HCEC 1CT (cell line): ENCODE measurements around the gene ETV3L.

Experiments
- DNase-seq: peaks from one replicate; pipeline ENCODE4 v3.0.0-alpha.2; 2017

Gene ETV3L

DNA sequence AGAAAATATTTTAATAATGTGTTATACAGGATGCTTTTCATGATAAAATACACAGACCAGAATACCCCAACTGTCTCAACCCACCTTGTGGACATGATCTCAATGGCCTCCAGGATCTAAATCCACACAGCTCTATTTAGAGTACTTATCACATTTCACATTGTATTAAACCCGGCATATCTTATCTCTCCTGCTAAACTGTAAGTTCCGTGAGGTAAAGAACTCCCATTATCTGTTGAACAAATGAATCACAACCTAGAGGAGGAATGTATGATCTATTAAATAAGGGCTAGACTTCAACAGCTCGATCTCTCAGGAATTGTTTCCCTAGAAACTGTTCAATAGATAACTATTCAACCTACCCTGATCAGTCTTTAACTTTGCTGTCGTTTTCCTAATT lies 31.7 kb upstream of the ETV3L start:
- no peak for DNase-seq

GRCh38 chr1:157124855-157125254 lies 25.2 kb upstream of the ETV3L start:
- DNase-seq: no peak

DNA sequence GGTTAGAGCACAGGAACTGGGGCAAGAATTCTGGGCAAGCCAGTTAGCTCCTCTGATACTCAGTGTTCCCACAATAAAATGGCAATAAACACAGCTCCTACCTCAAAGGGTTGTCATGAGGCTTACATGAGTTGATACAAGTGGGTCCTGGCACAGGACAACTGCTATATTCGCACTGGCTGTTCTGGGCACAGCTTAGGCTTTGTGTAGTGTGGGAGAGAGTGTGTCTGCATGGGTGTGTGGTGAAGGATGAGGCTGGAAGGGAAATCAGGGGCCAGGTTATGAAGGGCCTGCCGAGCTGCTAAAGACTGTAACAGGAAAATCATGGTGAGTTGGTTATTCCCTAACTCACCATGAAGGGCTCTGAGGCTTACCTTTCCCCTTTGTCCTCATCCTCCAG lies 19.8 kb upstream of the ETV3L start:
- DNase-seq: no peak

DNA sequence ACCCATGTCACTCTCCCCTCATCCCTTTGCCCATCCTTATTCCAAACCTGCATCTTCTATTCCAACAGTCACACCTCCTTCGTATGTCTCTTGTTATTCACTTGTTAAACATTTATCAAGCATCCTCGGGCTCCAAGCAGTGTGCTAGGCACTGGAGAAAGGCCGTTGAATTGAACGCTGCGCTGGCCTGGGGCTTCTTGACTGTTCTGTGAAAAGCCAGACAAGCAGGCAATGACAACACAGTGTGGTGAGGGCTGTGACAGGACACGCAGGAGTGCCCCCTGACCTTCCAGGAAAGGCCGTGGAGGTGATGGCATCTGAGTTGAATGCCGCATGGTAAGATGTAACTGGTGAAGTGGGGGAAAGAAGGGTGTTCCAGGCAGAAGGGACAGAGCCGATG lies 19.4 kb upstream of the ETV3L start:
- DNase-seq: no peak

DNA sequence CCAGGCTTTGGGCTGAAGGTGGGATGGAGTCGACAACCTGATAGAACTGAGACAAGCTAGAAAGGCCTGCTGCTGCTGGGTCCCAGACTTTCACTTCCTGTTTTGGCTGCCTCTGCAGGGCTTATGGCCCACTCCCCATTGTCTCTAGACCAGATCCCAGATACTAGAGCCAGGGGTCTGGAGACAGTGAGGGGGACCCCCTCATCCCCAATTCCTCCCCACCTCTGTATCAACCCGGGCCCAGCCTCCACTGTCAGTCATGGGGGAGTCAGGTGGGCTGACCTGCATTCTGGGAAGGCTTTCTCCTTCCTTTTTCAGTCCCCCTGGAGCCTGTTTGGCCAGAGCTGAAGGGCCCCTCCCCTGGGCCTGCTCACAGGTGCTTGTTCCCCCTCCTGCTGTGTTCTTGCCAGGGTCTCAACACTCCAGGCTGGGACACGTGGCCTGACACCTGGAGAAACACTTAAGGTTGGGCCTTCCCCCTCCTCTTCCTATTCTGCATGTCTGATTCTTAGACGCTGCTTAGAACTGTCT lies 18.0 kb upstream of the ETV3L start:
- no peak for DNase-seq

DNA sequence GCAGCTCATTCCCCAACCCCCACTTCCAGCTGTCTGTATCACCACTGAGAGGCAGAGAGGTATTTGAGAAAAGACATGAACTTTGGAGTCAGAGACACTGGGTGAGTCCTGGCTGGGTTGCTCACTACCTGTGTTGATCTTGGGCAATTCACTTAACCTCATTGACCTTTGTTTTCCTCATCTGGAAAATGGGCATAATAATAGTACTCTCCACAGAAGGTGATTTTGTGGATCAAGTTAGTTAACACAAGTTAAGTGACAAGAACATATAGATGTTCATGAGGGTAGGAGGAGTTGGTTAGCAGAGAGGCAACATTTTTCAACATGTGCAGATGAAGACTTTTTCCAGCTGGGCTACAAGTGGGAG lies 17.1 kb upstream of the ETV3L start:
- no peak for DNase-seq

GRCh38 chr1:157115851-157116736 lies 16.5 kb upstream of the ETV3L start:
- DNase-seq: no peak

DNA sequence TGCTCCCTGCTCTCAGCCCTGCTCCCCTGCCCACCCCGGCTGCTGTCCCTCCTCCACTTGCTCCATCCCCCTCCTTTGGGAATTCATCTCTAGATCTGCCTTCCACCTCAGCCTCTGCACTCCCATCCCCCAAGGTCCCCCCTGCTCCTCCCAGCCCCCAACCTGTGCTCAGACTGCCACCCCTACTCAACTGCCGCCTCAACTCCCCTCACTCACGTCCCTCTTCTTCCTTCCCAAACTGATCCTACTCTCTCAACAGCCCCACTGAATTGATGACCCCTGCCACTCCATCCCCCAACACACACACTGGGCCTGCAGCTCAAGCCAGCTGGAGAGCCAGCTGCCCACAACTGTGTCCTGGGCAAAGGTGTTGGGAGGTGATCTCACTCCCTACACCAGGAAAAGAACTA lies 15.8 kb upstream of the ETV3L start:
- DNase-seq: no peak

DNA sequence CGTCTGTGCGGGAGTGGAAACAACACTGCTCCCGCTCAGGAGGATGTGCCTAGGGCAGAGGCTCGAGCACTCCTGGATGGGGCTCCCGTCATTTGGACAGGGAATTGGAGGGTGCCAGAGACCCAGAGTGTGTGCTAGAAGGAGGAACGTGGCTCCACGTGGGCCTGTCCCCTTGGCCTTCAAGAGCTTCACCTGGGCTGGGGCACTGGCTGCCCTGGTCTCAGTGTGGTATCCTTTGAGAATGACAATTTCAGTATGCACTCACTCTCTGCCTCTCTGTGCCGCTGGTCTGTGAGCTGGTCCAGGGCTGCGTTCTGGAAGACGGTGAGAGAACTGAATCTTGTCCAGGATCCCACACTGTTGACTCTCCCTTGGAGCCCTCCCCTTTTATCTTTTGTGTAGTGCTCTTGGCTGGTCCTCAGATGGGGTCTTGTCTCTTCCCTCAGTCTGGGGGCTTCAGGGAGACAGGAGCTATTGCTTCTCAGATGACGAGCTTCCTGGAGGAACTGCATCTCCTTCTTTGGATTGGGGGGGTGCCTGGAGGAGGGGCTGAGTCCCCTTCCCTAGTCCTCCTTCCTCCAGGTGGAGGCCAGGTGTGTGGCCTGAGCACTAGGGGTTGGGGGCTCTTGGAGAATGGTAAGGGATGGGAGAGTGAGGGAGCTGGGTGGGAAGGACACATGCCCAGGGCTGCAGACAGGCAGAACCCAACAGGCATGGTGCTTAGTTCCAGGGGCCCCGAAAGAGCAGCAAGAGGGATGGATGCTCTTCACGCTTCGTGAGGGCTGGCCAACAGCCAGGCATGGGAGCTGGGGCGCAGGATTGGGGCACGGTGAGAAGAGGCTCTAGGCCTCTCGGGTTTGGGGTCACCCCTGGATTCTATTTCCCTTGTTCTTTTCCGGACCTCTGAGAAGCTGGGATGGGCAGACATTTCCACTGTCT lies 14.8 kb upstream of the ETV3L start:
- no peak for DNase-seq

DNA sequence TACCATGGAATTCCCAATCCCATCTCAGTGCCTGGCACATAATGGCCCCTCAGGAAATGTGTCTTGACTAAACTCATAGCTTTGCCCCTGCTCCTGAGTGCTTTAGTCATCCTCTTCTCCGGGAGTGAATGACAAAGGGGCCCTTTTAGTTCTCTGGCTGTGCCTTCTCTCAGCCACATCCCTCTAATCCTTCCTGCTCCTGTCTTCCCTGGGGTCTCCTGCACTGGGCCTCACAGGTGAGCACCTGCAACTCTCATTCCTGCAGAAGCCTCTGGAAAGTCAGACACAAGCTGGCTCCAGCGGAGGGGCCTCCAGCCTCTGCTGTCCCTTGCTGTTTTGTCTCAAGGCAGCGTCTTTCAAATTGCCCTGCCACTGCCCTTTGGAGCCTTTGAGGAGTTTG lies 14.0 kb upstream of the ETV3L start:
- no peak for DNase-seq

- DNase-seq: no peak
Observed at GRCh38 chr1:157113106-157113505, 13.5 kb upstream of the ETV3L start.

DNA sequence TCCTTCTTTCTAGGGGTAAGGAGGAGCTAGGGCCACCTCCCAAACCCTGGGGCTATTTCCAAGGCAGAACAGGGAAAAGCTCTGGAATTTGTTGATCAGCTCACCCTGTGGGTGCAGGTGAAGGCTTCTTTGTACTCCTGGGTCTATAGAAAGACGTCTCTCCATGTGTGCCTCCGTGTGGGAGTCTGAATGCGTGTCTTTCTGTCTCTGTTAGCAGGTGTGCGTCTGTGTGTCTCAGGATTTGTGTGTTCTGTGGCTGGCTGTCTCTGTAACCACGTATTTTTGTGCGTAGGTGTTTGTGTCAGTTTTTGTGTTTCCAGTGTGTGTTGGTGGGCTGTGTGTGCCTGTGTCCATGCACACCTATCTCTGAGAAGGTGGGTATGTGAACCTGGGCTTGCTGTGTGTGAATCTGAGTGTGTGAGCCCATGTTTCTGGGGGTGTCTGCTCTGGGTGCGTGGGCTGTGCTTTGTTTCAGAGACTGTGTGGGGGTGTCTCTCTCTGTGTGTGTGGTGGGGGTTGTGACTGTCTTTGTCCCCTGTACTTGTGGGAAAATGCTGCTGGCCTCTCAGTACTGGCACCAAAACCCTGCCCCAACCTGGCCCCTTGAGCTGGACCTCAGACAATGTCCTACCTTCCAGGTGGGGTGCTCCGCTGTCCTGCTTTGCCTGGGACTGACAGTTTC lies 12.7 kb upstream of the ETV3L start:
- no peak for DNase-seq

DNA sequence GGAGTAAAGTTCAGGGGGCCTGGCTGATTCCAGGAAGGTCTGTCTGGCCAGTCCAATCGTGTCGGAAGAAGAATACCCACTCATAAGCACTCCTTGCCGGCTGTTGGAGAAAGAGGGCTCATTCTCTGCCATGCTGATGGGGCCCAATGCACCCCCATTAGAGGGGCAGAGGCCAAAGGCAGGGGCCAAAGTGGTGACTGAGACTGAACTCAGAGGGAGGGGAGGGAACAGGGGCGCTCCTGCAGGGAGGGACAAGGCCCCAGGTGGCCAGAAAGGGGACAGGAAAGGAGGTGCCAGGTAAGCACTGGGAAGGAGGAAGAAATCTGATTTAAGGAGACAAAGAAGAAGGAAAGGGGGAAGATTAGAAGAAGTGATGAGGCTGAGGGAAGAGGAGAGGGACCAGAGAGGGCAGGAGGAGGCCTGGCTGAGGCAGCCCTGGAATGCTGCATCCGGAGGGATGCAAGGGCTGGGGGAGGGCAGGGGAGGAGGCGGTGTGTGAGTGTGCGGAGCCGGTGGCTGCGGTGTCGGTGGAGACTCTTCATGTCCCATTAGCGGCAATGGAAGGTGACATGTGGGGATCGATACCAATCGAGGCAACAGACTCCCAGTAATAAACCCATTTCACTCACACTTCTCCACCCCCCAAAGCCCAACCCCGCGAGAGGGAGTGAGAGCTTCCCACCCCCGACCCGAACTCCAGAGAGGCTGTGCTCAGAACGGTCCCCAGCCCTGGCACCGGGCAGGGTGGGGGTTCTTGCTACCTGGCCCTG lies 12.0 kb upstream of the ETV3L start:
- DNase-seq: no peak

DNA sequence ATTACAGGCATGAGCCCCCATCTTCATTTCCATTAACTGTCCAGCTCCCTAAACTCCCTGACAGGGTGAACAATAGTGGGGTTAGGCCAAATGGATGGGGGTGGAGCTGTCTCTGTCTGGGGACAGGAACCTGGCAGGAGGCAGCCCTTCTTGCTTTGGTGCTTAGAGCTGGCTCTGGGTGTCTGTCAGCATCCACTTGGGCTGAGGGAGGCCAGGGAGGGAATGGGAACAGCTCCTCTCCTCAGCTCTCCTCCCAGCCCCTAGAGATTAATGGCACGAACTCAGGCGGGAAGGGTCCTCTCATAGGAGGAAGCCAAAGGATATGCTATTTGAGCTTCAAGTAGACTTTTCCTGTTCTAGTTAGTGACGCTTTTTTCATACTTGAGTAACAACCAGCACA lies 11.1 kb upstream of the ETV3L start:
- DNase-seq: no peak

DNA sequence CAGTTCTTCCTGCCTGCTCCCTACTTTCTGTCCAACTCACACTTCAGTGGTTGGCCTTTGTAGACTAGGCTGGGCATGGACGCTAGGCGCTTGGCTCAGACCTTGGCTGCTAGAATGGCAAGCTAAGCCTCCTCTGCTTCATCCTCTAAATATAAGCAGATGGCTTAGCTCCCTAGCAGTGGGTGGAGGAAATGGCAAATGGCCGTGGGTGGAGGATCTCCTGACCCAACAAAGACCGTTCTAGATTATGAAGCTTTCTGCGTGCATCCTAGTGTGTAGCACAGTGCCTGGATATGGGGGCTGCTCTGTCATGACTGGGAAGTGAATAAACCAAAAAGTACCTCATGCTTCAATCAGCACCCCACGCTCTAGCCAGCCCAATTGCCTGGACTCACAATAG lies 10.4 kb upstream of the ETV3L start:
- DNase-seq: no peak

DNA sequence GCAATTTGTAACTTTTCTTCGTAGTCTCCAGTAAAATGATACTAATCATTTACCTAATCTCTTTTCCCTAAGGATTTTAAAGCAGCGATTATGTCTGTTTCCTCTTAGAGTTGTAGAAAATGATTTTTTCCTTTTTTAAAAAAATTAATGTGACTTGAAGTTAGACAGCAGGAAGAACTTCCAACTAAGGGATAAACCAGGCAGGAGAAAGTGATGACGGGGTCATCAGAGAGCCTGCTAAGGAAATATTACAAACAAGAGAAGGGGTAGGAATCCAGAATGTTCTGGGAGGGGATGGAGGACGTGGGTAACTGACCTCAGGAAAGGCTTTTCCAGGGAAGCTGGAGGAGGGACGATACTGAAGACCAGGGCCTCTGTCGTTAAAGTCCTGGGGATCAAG lies 8.8 kb upstream of the ETV3L start:
- DNase-seq: no peak

DNA sequence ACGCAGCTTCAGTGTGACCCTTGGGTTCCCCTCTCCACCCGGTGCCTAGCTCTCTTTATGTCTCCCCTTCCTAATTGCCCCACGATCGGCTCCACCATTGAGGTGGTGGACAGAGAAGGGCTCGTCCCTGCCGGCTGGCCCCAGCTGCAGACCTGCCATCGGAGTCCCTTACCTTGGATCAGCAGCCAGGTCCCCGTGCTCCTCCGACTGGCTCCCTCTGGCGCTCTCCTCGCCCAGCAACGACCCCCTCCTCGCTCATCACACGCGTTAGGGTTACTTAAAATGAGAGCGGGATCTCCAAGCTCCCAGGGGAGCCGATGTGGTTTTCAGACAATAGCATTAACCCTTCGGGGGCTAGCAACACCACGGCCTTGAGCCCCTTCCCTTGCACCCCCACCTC lies 8.1 kb upstream of the ETV3L start:
- no peak for DNase-seq

DNA sequence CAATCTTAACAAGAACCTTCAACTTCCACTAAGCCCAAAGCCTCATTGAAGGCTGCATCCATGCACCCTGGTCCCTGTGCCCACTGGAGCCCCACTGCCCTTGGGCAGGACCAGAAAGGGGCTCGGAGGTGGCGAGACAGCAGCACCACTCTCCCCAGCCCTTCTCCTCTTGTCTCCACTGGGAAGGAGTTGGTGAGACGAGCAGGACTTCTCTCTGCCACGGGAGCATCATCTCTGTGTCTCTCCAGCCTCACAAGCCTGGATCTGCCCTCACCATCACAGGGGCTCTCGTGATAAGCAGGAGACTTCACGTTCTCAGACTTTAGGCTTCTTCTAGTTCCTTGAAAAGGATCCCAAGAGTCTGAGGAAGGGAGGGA lies 7.2 kb upstream of the ETV3L start:
- DNase-seq: no peak

DNA sequence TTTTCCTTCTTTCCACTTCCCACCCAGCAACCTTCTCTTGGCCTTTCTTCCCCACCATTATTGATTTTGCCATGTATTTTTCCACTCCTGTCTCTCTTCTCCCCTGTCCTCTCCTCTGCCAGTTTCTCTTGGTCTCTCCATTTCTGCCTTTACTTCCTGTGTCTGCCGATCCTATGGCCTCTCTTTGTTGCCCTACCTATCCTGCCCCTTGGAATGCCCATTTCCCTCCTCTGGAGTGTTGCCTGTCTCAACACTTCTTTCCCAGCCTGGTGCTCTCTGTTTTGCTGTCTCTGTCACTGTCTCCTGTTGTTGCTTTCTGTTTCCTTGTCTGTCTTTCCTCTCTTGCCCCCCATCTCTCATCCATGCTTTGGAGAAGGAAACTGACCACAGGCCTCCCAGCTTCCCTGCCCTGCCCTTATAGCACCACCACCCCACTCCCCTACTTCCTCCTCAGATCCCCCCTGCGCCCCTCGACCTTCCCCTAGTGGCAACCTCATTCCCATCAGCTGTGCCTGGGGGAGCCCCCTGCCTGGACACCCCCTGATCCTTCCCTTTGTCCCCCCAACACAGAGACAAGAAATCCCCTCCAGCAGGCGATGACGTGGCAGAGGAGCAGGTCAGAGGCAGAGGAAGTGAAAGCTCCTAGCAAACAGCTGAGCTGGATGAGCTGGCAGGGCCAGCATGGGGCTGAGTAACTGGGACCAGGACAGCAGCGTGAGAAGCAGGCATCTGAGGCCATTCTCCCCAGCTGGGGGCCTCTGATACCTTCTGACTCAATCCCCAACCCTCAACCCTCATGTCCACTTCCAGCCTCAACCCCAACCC lies 6.6 kb upstream of the ETV3L start:
- DNase-seq: peak; percentile 92

GRCh38 chr1:157105298-157105987 lies 5.8 kb upstream of the ETV3L start:
- no peak for DNase-seq
